Measurements from ENCODE around the gene FOXM1. TPM values are rescaled to one million over a fixed set of nuclear protein-coding genes. Genes with fewer than 3 reads are reported as not detected.
A peak's percentile ranks its signal among the peaks of the same experiment; 100 is the strongest.

Gene FOXM1
- total RNA-seq, 1 experiment from 2014 or later = 118 TPM

DNA sequence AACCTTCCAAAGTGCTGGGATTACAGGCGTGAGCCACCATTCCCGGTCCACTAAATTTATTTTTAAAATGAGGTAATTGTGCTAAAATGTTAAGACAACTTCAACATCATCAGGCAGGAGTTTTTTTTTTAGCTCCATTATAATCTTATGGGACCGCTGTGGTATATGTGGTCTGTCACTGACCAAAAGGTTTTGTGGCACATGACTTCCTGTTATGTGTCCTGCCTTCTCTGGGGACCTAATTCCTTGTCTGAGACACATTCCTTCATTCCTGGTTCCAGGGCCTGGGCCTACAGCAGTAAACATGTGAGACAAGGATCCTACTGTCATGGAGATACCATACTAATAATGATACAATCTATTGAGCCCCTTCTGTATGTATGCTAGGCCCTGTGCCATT, 25.0 kb downstream of the FOXM1 start (continued):
- no peak for TF ChIP-seq ZNF138 (CRISPR knock-in tag; conservative IDR thresholded peaks at IDR 0.05)
- TF ChIP-seq, protein P1, sequence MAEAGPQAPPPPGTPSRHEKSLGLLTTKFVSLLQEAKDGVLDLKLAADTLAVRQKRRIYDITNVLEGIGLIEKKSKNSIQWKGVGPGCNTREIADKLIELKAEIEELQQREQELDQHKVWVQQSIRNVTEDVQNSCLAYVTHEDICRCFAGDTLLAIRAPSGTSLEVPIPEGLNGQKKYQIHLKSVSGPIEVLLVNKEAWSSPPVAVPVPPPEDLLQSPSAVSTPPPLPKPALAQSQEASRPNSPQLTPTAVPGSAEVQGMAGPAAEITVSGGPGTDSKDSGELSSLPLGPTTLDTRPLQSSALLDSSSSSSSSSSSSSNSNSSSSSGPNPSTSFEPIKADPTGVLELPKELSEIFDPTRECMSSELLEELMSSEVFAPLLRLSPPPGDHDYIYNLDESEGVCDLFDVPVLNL (CRISPR knock-in tag; IDR thresholded peaks at IDR 0.05; ENCODE audit: borderline replicate concordance, low read depth) = no peak
- TF ChIP-seq, protein P2, sequence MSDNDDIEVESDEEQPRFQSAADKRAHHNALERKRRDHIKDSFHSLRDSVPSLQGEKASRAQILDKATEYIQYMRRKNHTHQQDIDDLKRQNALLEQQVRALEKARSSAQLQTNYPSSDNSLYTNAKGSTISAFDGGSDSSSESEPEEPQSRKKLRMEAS (CRISPR knock-in tag; IDR thresholded peaks at IDR 0.05) = no peak

DNA sequence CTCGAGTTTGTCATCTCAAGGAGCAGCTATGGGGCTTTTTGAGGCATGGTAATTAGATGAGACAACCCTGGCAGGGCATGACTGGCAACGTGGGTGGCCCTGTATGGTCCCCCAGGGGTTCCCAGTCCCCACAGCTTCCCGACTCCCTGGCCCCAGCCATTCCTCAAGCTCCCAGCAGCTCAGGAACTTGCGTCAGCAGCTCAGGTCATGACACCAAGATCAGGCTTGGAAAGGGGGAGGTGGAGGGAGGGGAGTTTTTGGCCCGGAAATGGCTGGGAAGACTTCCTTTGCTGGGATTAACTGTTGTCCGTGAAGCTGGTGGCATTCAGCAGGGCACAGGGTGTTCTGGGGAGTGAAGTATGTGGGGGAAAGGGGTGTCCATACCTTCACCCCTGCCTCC, 31.7 kb downstream of the FOXM1 start:
- Mint-ChIP-seq H3K4me1 (peaks cover 15% of the 10 kb centered on the region), H3K36me3 (no peaks in the 10 kb centered on the region), H3K9me3 (no peaks in the 10 kb centered on the region), H3K27me3 (ENCODE audit: low read depth) (no peaks in the 10 kb centered on the region), H3K27ac (no peak overlapping the region), H3K4me3 (no peak overlapping the region)
- ATAC-seq = no peak
- CTCF ChIA-PET = interaction anchor here (0.8 to 3.9 kb wide), 44 partner anchors 8 to 363 kb away, joined by 3 to 50 read pairs (median 6); partner anchors contain the start of genes FKBP4, FOXM1, ITFG2 and NRIP2
- TF ChIP-seq OVOL2 (CRISPR knock-in tag; IDR thresholded peaks at IDR 0.05; ENCODE audit: borderline replicate concordance) (no peak), TEAD4 (CRISPR knock-in tag; IDR thresholded peaks at IDR 0.05) (no peak), ESRRA (CRISPR knock-in tag; IDR thresholded peaks at IDR 0.05; ENCODE audit: borderline replicate concordance) (no peak), RELA (CRISPR knock-in tag; IDR thresholded peaks at IDR 0.05; ENCODE audit: borderline replicate concordance) (no peak), RORB (CRISPR knock-in tag; IDR thresholded peaks at IDR 0.05) (no peak), PRRX2 (CRISPR knock-in tag; IDR thresholded peaks at IDR 0.05) (no peak), ZNF671 (CRISPR knock-in tag; IDR thresholded peaks at IDR 0.05) (no peak), NFYB (CRISPR knock-in tag; conservative IDR thresholded peaks at IDR 0.05; ENCODE audit: low read depth) (no peak)
- TF ChIP-seq, protein P3, sequence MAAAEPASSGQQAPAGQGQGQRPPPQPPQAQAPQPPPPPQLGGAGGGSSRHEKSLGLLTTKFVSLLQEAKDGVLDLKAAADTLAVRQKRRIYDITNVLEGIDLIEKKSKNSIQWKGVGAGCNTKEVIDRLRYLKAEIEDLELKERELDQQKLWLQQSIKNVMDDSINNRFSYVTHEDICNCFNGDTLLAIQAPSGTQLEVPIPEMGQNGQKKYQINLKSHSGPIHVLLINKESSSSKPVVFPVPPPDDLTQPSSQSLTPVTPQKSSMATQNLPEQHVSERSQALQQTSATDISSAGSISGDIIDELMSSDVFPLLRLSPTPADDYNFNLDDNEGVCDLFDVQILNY (CRISPR knock-in tag; IDR thresholded peaks at IDR 0.05) = no peak
- TF ChIP-seq, protein P4, sequence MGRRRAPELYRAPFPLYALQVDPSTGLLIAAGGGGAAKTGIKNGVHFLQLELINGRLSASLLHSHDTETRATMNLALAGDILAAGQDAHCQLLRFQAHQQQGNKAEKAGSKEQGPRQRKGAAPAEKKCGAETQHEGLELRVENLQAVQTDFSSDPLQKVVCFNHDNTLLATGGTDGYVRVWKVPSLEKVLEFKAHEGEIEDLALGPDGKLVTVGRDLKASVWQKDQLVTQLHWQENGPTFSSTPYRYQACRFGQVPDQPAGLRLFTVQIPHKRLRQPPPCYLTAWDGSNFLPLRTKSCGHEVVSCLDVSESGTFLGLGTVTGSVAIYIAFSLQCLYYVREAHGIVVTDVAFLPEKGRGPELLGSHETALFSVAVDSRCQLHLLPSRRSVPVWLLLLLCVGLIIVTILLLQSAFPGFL (CRISPR knock-in tag; IDR thresholded peaks at IDR 0.05; ENCODE audit: borderline replicate concordance) = no peak
- no peak for DNase-seq (ENCODE audit: low spot score)
- POLR2A ChIA-PET = interaction anchor here (0.5 to 1.6 kb wide), 5 partner anchors 23 to 119 kb away, joined by 3 to 5 read pairs (median 4); no protein-coding TSS in a partner anchor

DNA sequence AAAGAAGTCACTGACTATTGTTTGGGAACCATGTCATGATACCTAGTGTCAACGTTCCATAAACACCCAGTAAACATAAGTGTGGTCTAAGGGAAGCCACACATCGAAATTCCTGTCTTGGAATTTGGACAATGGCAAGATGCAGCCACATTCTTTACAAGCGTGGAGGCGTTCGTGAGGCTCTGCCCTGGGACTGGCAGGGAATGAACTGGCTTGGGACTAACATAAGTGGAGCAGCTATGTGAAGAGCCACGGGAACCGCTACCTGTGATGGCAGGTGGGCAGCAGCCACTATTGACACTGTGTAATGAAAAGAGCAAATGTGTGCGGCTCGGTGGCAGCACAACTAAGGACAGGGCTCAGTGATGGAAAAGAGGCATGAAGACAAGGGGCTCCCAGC, 32.2 kb downstream of the FOXM1 start:
- Mint-ChIP-seq H3K27me3 (ENCODE audit: low read depth) (no peaks in the 10 kb centered on the region), H3K36me3 (peaks cover 2% of the 10 kb centered on the region), H3K27ac (peak overlapping the region; percentile 70; the same call in 1 of the 2 replicates), H3K4me3 (no peak overlapping the region), H3K9me3 (no peaks in the 10 kb centered on the region), H3K4me1 (peaks cover 15% of the 10 kb centered on the region)
- ATAC-seq (no peak), DNase-seq (ENCODE audit: low spot score) (no peak)
- POLR2A ChIA-PET = interaction anchor here (1.6 kb wide), 1 partner anchor 23 kb away, joined by 4 read pairs; no protein-coding TSS in a partner anchor
- CTCF ChIA-PET = interaction anchor here (0.8 to 3.9 kb wide), 28 partner anchors 8 to 364 kb away, joined by 3 to 50 read pairs (median 10); partner anchors contain the start of genes FOXM1, ITFG2, NRIP2 and RHNO1
- TF ChIP-seq, protein P5, sequence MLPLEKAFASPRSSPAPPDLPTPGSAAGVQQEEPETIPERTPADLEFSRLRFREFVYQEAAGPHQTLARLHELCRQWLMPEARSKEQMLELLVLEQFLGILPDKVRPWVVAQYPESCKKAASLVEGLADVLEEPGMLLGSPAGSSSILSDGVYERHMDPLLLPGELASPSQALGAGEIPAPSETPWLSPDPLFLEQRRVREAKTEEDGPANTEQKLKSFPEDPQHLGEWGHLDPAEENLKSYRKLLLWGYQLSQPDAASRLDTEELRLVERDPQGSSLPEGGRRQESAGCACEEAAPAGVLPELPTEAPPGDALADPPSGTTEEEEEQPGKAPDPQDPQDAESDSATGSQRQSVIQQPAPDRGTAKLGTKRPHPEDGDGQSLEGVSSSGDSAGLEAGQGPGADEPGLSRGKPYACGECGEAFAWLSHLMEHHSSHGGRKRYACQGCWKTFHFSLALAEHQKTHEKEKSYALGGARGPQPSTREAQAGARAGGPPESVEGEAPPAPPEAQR (CRISPR knock-in tag; IDR thresholded peaks at IDR 0.05) = no peak
- TF ChIP-seq CREM (CRISPR knock-in tag; IDR thresholded peaks at IDR 0.05) (no peak), JAZF1 (CRISPR knock-in tag; IDR thresholded peaks at IDR 0.05) (no peak), SMAD3 (CRISPR knock-in tag; IDR thresholded peaks at IDR 0.05; ENCODE audit: borderline replicate concordance) (no peak), FOXP1 (CRISPR knock-in tag; IDR thresholded peaks at IDR 0.05; ENCODE audit: borderline replicate concordance) (no peak), TP53 (CRISPR knock-in tag; IDR thresholded peaks at IDR 0.05) (no peak), GRHL2 (CRISPR knock-in tag; IDR thresholded peaks at IDR 0.05; ENCODE audit: insufficient replicate concordance, severe bottlenecking) (no peak), GTF2I (CRISPR knock-in tag; conservative IDR thresholded peaks at IDR 0.05) (no peak)
- TF ChIP-seq, protein P6, sequence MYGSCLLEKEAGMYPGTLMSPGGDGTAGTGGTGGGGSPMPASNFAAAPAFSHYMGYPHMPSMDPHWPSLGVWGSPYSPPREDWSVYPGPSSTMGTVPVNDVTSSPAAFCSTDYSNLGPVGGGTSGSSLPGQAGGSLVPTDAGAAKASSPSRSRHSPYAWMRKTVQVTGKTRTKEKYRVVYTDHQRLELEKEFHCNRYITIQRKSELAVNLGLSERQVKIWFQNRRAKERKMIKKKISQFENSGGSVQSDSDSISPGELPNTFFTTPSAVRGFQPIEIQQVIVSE (CRISPR knock-in tag; IDR thresholded peaks at IDR 0.05; ENCODE audit: borderline replicate concordance) = no peak
- TF ChIP-seq, protein P7, sequence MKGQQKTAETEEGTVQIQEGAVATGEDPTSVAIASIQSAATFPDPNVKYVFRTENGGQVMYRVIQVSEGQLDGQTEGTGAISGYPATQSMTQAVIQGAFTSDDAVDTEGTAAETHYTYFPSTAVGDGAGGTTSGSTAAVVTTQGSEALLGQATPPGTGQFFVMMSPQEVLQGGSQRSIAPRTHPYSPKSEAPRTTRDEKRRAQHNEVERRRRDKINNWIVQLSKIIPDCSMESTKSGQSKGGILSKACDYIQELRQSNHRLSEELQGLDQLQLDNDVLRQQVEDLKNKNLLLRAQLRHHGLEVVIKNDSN (CRISPR knock-in tag; IDR thresholded peaks at IDR 0.05) = no peak
